AG09309 (cell line): Measurements from ENCODE around the gene UNC80.

Experiments used
- DNase-seq: peaks from one replicate; pipeline ENCODE4 v3.0.0-alpha.2; 2010; ENCODE audit warnings: low read depth
- H3K4me3 ChIP-seq: 2 replicates; pipeline ENCODE4 v1.5.1; 2011; ENCODE audit warnings: mild to moderate bottlenecking, low read depth, low read length, moderate library complexity; ENCODE audit not compliant: control insufficient read depth
- TF ChIP-seq, protein P1 (sequence below): IDR thresholded peaks from 2 replicates; pipeline ENCODE4 v1.5.1; 2011; ENCODE audit warnings: mild to moderate bottlenecking, low read depth, low read length, inconsistent platforms; ENCODE audit not compliant: insufficient read depth, control insufficient read depth; ENCODE audit errors: missing control alignments

The UNC80 gene

DNA sequence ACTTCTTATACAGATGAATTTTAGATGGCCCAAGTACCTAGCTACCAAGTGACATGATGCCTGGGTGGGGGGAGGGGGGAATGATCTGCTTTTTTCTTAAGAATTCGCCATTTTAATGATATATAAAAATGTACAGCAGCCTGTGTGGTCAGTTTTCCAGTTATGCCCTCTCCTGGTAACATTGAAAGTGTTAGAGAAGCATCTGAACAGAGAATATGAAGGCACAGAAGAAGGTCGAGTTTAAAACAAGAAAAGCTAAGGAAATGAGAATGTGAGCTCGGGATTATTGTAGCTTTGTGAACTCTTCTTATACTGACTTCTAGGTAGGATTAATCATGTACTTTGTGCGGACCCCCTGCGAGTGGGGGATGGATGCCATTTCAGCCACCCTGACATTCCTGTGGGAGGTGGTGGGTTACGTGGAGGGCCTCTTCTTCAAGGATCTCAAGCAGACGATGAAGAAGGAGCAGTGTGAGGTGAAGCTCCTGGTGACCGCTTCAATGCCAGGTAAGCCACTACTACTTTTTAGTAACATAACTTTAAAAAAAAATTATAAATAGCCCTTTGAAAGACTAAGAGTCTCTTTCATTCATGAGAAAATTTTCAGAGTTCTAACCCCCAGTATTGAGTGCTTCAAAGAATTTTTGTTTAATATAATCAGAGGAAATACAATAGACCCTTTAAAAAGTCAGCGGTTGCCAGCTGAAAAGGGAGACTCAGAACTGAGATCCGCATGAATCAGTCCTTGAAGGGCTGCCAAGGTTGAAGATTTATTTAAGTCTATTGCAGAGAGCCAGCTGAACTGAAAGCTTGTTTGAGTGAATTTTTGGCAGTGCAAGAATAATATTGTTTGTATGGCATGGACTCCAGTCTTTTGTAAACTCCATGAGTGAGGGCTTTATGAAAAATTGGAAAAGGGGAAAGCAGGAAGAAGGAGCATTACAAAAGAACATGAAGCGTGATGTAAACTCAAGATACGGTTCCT, 162.2 kb downstream of the UNC80 start:
- DNase-seq: peak; percentile 21
- TF ChIP-seq, protein P1, sequence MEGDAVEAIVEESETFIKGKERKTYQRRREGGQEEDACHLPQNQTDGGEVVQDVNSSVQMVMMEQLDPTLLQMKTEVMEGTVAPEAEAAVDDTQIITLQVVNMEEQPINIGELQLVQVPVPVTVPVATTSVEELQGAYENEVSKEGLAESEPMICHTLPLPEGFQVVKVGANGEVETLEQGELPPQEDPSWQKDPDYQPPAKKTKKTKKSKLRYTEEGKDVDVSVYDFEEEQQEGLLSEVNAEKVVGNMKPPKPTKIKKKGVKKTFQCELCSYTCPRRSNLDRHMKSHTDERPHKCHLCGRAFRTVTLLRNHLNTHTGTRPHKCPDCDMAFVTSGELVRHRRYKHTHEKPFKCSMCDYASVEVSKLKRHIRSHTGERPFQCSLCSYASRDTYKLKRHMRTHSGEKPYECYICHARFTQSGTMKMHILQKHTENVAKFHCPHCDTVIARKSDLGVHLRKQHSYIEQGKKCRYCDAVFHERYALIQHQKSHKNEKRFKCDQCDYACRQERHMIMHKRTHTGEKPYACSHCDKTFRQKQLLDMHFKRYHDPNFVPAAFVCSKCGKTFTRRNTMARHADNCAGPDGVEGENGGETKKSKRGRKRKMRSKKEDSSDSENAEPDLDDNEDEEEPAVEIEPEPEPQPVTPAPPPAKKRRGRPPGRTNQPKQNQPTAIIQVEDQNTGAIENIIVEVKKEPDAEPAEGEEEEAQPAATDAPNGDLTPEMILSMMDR: no peak
- no peak overlapping the region for H3K4me3 ChIP-seq

DNA sequence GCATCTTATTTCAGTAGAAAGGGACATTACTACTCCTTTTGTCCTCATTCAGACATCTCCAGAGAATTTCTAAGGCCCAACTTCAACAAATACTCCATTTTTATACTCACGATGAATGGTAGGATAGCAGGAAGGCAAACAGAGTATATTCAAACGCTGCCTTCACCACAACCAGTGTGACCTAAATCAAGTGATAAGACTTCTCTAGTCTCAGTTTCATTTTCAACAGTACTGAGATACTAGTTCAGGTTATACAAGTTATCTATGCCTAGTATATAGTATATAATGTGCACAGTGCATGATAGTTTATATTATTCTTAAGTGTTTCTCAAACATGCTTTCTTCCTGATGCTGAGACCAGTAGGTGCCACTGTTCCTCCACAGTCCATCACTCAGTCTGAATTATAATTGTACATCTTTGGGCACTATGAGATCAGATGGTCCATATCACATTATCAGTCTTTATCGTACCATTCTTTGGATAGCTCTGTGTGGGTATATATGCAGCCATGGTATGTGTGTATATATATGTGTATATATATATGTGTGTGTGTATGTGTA, 164.6 kb downstream of the UNC80 start:
- no peak overlapping the region for H3K4me3 ChIP-seq
- DNase-seq: no peak
- TF ChIP-seq, protein P1: no peak

DNA sequence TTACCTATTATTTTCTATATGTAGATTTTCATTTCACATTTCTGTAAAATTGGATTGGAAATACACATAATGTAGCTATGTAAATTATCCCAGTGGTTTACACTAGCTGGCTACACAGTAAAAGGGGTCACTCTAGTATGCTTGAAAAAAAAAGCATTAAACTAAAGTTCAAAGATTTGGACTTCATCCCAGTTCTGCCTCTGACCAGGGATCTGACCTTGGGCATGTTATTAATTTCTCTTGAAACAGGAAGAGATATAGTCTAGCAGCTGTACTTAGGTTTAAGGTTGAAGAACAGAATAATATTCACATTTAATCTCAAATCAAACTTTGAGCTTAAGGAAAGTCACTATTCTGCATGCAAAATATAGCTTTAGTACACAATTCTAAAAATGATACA, 166.3 kb downstream of the UNC80 start:
- H3K4me3 ChIP-seq: no peak overlapping the region
- DNase-seq: no peak
- TF ChIP-seq, protein P1: no peak

DNA sequence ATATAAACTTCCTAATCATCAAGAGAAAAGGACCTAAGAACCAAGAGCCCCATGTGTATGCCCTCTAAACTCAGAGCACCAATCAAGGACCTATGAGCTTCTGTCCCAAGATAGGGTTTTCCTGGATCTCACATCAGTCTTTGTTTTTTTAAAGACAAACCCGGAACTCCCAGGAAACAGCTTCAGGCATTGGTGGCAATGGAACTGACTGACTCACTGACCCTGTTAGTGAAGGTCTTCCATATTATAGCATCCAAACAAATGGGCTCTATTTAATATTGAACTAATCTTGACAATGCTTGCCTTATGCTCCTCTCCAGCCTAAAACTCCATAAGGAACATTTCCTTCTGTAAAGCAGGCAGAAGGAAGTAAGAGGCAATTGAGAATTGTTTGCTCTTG, 167.3 kb downstream of the UNC80 start:
- TF ChIP-seq, protein P1: no peak
- DNase-seq: no peak
- H3K4me3 ChIP-seq: no peak overlapping the region

DNA sequence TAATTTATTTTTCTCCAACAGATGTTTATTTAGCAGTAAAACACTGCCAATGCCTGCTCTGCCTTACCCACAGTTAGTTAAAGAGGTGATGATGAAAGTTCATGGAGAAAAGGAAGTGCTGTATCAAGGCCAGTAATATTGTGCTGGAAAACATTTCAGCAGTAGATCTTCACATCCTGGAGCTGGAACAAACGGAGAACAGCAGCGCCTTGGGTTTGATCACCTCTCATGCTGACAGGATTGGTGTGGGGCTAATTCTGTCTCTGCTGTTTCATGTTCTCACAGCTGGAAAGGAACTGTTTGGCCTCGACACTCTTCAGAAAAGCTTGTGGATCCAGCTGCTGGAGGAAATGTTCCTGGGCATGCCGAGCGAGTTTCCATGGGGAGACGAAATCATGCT, 169.3 kb downstream of the UNC80 start:
- TF ChIP-seq, protein P1: no peak
- no peak for DNase-seq
- no peak overlapping the region for H3K4me3 ChIP-seq

DNA sequence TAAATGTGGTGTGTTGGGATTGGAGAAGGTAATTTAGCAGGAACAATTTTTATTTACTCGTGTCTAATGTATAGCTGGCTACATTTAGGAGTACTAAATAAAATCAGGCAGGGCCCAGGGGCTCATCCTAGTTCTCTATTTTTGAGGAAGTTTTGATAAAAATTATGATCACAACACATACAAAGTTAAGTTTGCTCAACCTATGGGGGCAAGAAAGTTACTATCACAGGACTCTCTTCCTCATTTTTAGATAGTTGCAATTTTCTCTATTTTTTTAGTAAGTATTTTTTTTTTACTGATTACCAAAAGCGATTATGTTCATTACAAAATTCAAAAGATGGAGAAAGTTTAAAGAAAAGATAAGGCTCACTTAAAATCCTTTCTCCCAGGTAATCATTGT, 170.8 kb downstream of the UNC80 start:
- no peak for DNase-seq
- H3K4me3 ChIP-seq: no peak overlapping the region
- TF ChIP-seq, protein P1: no peak
